Thoracic aorta (tissue), 2 donors: ENCODE measurements around the gene ZBTB38. TPM values are rescaled to one million over a fixed set of nuclear protein-coding genes. Genes with fewer than 3 reads are reported as not detected.

Experiments used
- ATAC-seq: fragments of 150-250 bp; one replicate; pipeline ENCODE4 v1.8.0; 2017; ENCODE audit warnings: low read depth; ENCODE audit not compliant: insufficient number of reproducible peaks, low FRiP score
- DNase-seq: peaks from one replicate; pipeline ENCODE4 v3.0.0-alpha.2; 2020; ENCODE audit warnings: low spot score
- H3K27ac ChIP-seq, 2 donors: fragments of 200-600 bp; sonication (generic); 1 replicate in 1 of 2; 2 replicates in 1 of 2; pipeline ENCODE4 v1.5.1; 2016; ENCODE audit warnings: mild to moderate bottlenecking in 2 of 2, moderate library complexity in 2 of 2
- H3K27me3 ChIP-seq: fragments of 200-600 bp; sonication (generic); replicated peaks from 2 replicates; pipeline ENCODE4 v1.6.0; 2016; ENCODE audit warnings: mild to moderate bottlenecking; ENCODE audit not compliant: insufficient read depth
- H3K36me3 ChIP-seq: fragments of 200-600 bp; sonication (generic); one replicate; pipeline ENCODE4 v1.5.1; 2016
- H3K4me1 ChIP-seq, 2 donors: fragments of 200-600 bp; sonication (generic); 1 replicate in 1 of 2; 2 replicates in 1 of 2; pipeline versions ENCODE4 v1.5.1 to v1.6.0; 2016; ENCODE audit warnings: low read depth in 2 of 2, mild to moderate bottlenecking in 1 of 2; ENCODE audit not compliant: control insufficient read depth in 1 of 2
- H3K4me3 ChIP-seq: fragments of 200-600 bp; sonication (generic); 2 replicates; pipeline ENCODE4 v1.5.1; 2016; ENCODE audit warnings: mild to moderate bottlenecking
- H3K9me3 ChIP-seq: fragments of 200-600 bp; sonication (generic); 2 replicates; pipeline ENCODE4 v1.5.1; 2016
- total RNA-seq, 2 donors: library from RNA; depleted of rRNA; stranded (reverse); fragments of >200 nt; gene quantifications; one replicate each; pipeline versions ENCODE4 v1.1.0 to v1.2.3, GENCODE V29; 2016
- TF ChIP-seq, protein P1 (sequence below): fragments of 200-600 bp; sonication (generic); IDR thresholded peaks from one replicate; pipeline ENCODE4 v1.5.1; 2019; ENCODE audit warnings: antibody characterized with exemption

The ZBTB38 gene
- total RNA-seq, 2 donors from 2014 or later, result 169 to 215 TPM

DNA sequence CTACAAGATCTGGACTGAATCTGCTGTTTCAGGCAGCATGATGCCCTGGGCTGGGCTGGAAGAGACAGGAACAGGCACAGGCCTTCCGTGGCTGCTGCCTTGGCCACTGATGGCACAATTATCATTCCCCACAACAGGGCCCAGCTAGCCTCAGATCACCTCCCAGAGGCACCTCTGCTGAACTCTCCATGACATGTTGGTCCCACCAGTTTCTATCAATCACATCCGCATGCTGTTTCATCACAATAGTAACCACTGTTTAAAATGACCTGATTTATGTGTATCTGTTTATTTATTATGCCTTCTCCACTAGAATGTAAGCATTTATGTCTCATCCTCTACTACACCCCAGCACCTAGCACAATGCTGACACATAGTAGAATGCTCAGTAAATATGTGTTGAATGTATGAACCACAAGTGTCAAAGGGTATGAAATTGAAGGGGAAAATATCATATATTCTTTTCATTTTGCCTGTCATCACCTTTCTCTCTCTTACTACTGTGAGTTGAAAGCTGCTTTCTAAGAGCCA lies 32.7 kb upstream of the ZBTB38 start:
- no peak for DNase-seq
- H3K4me1 ChIP-seq, result peaks cover 0 to 6% of the 10 kb centered on the region in 2 donors

GRCh38 chr3:141336672-141337522 lies 31.4 kb upstream of the ZBTB38 start:
- DNase-seq (no peak), ATAC-seq (no peak)
- TF ChIP-seq, protein P1, sequence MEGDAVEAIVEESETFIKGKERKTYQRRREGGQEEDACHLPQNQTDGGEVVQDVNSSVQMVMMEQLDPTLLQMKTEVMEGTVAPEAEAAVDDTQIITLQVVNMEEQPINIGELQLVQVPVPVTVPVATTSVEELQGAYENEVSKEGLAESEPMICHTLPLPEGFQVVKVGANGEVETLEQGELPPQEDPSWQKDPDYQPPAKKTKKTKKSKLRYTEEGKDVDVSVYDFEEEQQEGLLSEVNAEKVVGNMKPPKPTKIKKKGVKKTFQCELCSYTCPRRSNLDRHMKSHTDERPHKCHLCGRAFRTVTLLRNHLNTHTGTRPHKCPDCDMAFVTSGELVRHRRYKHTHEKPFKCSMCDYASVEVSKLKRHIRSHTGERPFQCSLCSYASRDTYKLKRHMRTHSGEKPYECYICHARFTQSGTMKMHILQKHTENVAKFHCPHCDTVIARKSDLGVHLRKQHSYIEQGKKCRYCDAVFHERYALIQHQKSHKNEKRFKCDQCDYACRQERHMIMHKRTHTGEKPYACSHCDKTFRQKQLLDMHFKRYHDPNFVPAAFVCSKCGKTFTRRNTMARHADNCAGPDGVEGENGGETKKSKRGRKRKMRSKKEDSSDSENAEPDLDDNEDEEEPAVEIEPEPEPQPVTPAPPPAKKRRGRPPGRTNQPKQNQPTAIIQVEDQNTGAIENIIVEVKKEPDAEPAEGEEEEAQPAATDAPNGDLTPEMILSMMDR, result no peak
- Histone ChIP-seq H3K27ac (no peak overlapping the region), H3K4me1 (no peaks in the 10 kb centered on the region), H3K27me3 (no peaks in the 10 kb centered on the region), H3K4me3 (no peak overlapping the region), H3K36me3 (no peaks in the 10 kb centered on the region), H3K9me3 (no peaks in the 10 kb centered on the region)

More for the DNA sequence above, 32.7 kb upstream of the ZBTB38 start:
- Histone ChIP-seq H3K27ac (no peak overlapping the region), H3K36me3 (no peaks in the 10 kb centered on the region), H3K9me3 (no peaks in the 10 kb centered on the region), H3K27me3 (no peaks in the 10 kb centered on the region), H3K4me3 (no peak overlapping the region)
- TF ChIP-seq, protein P1, result no peak
- no peak for ATAC-seq

DNA sequence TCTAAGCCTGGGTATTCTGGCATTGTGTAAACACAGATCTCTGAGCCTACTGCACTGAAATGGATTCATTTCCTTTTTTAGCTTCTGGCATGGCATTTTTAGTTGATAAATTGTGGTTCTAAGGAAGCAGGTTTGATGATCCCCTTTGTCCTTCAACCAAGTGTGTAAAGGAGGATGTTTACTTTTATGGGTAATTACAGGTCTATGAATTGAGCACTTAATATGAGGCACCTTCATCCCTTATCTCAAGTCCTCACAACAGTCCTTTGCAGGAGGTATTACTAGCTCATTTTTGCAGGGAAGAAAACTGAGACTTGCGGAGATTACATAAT lies 30.8 kb upstream of the ZBTB38 start:
- no peaks in the 10 kb centered on the region for H3K27me3 ChIP-seq
- no peaks in the 10 kb centered on the region for H3K9me3 ChIP-seq
- no peaks in the 10 kb centered on the region for H3K36me3 ChIP-seq
- no peak overlapping the region for H3K4me3 ChIP-seq
- TF ChIP-seq, protein P1, result no peak
- ATAC-seq, result no peak
- DNase-seq, result no peak
- H3K27ac ChIP-seq, result no peak overlapping the region
- no peaks in the 10 kb centered on the region for H3K4me1 ChIP-seq

DNA sequence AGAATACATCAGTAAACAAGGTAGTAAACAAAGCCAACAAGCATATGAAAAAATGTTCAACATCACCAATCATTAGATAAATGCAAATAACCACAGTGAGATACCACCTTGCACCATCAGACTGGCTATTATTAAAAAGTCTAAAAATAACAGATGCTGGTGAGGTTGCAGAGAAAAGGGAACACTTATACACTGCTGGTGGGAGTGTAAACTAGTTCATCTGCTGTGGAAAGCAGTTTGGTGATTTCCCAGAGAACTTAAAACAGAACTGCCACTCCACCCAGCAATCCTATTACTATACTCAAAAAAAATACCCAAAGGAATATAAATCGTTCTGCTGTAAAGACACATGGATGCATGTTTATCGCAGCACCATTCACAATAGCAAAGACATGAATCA lies 30.3 kb upstream of the ZBTB38 start:
- Histone ChIP-seq H3K4me1 (no peaks in the 10 kb centered on the region), H3K4me3 (no peak overlapping the region), H3K36me3 (no peaks in the 10 kb centered on the region), H3K9me3 (no peaks in the 10 kb centered on the region), H3K27ac (no peak overlapping the region), H3K27me3 (no peaks in the 10 kb centered on the region)
- ATAC-seq, result no peak
- TF ChIP-seq, protein P1, result no peak
- no peak for DNase-seq

GRCh38 chr3:141338881-141339280 lies 29.4 kb upstream of the ZBTB38 start:
- H3K36me3 ChIP-seq, result no peaks in the 10 kb centered on the region
- TF ChIP-seq, protein P1, result no peak
- H3K27ac ChIP-seq, result no peak overlapping the region
- H3K4me1 ChIP-seq, result no peaks in the 10 kb centered on the region
- H3K27me3 ChIP-seq, result no peaks in the 10 kb centered on the region
- H3K4me3 ChIP-seq, result no peak overlapping the region
- DNase-seq, result no peak
- no peaks in the 10 kb centered on the region for H3K9me3 ChIP-seq
- peak; percentile 36 for ATAC-seq
